Tibial artery (tissue), 4 donors: Measurements from ENCODE around the gene WDR64.

Source experiments
- DNase-seq, 2 donors: peaks; one replicate each; pipeline ENCODE4 v3.0.0-alpha.2; 2019
- H3K27ac ChIP-seq, 2 donors: fragments of 200-600 bp; sonication (generic) in 1 of 2; 1 replicate in 1 of 2; 2 replicates in 1 of 2; pipeline ENCODE4 v1.5.1; 2018 to 2019; ENCODE audit warnings: mild to moderate bottlenecking in 1 of 2
- H3K27me3 ChIP-seq, 2 donors: fragments of 200-600 bp; sonication (generic) in 1 of 2; one replicate each; pipeline versions ENCODE4 v1.5.1 to v1.6.0; 2016 to 2019
- H3K36me3 ChIP-seq, 3 donors: fragments of 200-600 bp; sonication (generic) in 2 of 3; one replicate each; pipeline ENCODE4 v1.5.1; 2016 to 2019; ENCODE audit warnings: mild to moderate bottlenecking in 2 of 3
- H3K4me1 ChIP-seq, 4 donors: fragments of 200-600 bp; sonication (generic) in 2 of 4; 1 replicate in 3 of 4; 2 replicates in 1 of 4; pipeline ENCODE4 v1.5.1; 2016 to 2019
- H3K4me3 ChIP-seq, 2 donors: fragments of 200-600 bp; sonication (generic) in 1 of 2; 1 replicate in 1 of 2; 2 replicates in 1 of 2; pipeline ENCODE4 v1.5.1; 2018 to 2019; ENCODE audit warnings: mild to moderate bottlenecking in 2 of 2
- H3K9me3 ChIP-seq, 3 donors: fragments of 200-600 bp; sonication (generic) in 1 of 3; one replicate each; pipeline ENCODE4 v1.5.1; 2016 to 2019
- intact Hi-C: fragments of 100-400 bp; cut with DNase I; formaldehyde crosslinking; loops from one replicate; pipeline ENCODE4 v1.15.0; 2023; ENCODE audit warnings: low total_unique reads
- TF ChIP-seq, protein P1 (sequence below), 2 experiments: fragments of 200-600 bp in 1 of 2; fragments of 450-650 bp in 1 of 2; IDR thresholded peaks; one replicate each; pipeline ENCODE4 v1.5.1; 2017 to 2019; ENCODE audit warnings: antibody characterized with exemption in 2 of 2, mild to moderate bottlenecking in 1 of 2, moderate library complexity in 1 of 2

WDR64 gene

DNA sequence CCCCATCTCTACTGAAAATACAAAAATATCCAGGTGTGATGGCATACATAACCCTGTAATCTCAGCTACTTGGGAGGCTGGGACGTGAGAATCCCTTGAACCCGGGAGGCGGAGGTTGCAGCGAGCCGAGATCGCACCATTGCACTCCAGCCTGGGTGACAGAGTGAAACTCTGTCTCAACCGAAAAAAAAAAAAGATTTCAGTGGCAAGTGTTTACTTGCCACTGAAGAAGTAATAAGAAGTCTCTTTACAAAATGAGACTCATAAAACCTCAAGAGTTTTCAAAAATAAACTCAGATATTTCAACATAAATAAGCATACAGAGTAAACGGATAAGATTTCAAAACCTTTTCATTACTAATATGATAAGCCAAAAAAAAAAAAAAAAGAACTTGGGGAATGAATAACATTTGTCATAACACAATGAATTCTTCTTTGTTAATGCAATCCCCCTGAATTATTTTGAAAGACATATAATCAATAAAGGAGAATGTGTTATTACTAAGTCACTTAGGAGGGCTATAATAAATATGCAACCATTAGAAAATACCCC, 161.8 kb downstream of the WDR64 start:
- no peaks in the 10 kb centered on the region for H3K27me3 ChIP-seq
- intact Hi-C loops, result no loop called here
- no peaks in the 10 kb centered on the region for H3K9me3 ChIP-seq
- H3K4me1 ChIP-seq, result peaks cover 0 to 7% (median 0%) of the 10 kb centered on the region in 4 donors
- H3K36me3 ChIP-seq, result no peaks in the 10 kb centered on the region
- DNase-seq, result no peak
- no peak overlapping the region for H3K27ac ChIP-seq
- H3K4me3 ChIP-seq, result no peak overlapping the region
- TF ChIP-seq, protein P1, sequence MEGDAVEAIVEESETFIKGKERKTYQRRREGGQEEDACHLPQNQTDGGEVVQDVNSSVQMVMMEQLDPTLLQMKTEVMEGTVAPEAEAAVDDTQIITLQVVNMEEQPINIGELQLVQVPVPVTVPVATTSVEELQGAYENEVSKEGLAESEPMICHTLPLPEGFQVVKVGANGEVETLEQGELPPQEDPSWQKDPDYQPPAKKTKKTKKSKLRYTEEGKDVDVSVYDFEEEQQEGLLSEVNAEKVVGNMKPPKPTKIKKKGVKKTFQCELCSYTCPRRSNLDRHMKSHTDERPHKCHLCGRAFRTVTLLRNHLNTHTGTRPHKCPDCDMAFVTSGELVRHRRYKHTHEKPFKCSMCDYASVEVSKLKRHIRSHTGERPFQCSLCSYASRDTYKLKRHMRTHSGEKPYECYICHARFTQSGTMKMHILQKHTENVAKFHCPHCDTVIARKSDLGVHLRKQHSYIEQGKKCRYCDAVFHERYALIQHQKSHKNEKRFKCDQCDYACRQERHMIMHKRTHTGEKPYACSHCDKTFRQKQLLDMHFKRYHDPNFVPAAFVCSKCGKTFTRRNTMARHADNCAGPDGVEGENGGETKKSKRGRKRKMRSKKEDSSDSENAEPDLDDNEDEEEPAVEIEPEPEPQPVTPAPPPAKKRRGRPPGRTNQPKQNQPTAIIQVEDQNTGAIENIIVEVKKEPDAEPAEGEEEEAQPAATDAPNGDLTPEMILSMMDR (IDR thresholded peaks at IDR 0.05), result no peak

DNA sequence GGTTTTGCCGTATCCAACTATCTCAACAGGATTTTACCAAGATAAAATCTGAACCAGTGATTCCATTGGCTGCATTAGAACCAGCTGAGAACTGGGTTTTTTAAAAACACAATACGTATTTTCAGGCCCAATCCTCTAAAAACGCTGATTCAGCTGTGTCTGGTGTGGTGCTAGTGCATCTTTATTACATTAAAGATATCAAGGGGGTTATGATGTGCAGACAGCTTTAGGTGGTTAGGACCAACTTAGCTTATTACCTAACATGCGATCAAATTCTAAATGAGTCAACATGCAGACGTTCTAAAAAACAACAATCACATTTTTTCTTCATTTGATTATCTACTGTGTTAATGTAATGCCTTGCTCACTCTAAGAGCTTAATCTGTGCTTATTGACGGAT, 163.9 kb downstream of the WDR64 start:
- TF ChIP-seq, protein P1 (IDR thresholded peaks at IDR 0.05), result no peak
- H3K36me3 ChIP-seq, result no peaks in the 10 kb centered on the region
- H3K9me3 ChIP-seq, result no peaks in the 10 kb centered on the region
- H3K4me1 ChIP-seq, result peaks cover 0 to 7% (median 0%) of the 10 kb centered on the region in 4 donors
- no peak overlapping the region for H3K27ac ChIP-seq
- no peak for DNase-seq
- intact Hi-C loops, result no loop called here
- H3K27me3 ChIP-seq, result no peaks in the 10 kb centered on the region
- no peak overlapping the region for H3K4me3 ChIP-seq

DNA sequence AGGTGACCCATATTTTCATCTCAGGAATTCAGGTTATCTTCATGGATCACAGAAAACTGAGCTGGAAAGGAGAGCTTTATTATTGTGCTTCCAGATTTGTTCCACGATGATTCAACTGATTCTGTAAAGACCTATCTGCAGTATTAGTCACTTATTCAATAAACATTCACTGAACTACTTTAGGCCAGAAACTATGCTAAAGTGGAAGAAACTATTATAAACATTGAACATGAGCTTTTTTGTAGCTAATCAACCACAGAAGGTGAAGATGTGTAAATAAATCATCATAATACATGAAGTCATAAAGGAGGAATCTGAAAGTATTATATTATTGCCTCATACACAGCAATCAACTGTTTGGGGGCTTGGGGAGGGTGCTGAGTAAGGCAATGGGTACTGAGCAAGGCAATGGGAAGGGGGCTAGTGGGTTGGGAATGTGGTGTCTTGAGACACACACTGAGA, 165.3 kb downstream of the WDR64 start:
- Histone ChIP-seq H3K27me3 (no peaks in the 10 kb centered on the region), H3K4me1 (peaks cover 0 to 7% (median 0%) of the 10 kb centered on the region in 4 donors), H3K27ac (no peak overlapping the region), H3K9me3 (no peaks in the 10 kb centered on the region), H3K4me3 (no peak overlapping the region), H3K36me3 (no peaks in the 10 kb centered on the region)
- TF ChIP-seq, protein P1 (IDR thresholded peaks at IDR 0.05), result no peak
- no peak for DNase-seq
- intact Hi-C loops, result no loop called here

DNA sequence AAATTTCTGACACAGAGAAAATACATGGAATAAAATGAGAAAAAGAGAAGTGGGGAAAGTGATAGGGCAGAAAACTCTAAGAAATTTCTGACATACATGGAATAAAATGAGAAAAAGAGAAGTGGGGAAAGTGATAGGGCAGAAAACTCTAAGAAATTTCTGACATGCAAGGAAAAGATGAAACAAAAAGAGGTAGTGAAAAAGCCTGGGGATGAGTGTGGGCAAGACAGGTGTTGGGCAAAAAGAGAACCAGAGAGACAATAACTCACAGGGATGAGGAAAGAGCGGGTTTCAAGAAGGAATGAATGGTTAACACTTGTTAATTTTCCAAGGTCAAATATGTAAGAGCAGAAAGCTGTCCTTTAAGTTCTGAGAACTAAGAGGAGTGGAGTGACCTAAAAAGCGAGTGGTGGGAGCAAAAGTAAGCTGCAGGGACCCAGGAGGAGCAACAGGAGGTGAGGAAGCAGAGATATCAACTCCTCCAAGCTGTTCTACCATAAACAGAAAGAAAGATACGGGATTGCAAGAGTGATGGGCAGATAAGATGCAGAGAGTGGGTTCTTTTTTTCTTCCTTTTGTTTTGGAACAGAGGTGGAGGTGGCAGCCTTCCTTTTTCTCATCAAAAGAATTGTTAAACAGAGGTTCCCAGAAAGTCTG, 166.0 kb downstream of the WDR64 start:
- TF ChIP-seq, protein P1 (IDR thresholded peaks at IDR 0.05), result no peak
- Histone ChIP-seq H3K4me3 (no peak overlapping the region), H3K4me1 (peaks cover 0 to 7% (median 0%) of the 10 kb centered on the region in 4 donors), H3K27me3 (no peaks in the 10 kb centered on the region), H3K27ac (no peak overlapping the region), H3K9me3 (no peaks in the 10 kb centered on the region), H3K36me3 (no peaks in the 10 kb centered on the region)
- intact Hi-C loops, result no loop called here
- no peak for DNase-seq

DNA sequence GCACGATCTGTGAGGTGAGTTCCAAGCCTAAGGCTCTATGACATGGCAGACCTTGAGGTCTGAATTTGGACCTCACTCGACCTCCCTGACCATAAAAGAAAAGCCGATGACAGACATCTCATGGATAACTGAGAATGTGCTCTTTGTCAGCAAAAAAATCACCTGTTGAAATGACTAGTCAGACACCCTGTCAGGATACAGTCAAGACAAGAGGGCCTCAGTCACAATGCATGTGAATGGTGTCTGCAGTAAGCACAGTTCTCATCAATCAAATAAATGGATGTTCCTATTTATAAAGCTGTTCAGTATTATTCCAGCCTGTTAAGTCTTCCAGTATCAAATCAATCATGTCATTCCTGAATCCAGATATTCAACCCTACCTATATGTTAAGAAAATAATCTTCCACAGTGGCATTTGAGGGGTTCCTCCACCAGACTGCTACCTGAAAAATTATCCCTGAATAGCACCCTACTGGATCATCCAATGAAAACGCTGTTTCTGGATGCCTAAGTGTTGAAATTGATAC, 167.3 kb downstream of the WDR64 start:
- no peak for DNase-seq
- no peaks in the 10 kb centered on the region for H3K9me3 ChIP-seq
- intact Hi-C loops, result no loop called here
- H3K36me3 ChIP-seq, result no peaks in the 10 kb centered on the region
- no peak overlapping the region for H3K4me3 ChIP-seq
- H3K4me1 ChIP-seq, result peaks cover 0 to 7% (median 0%) of the 10 kb centered on the region in 4 donors
- TF ChIP-seq, protein P1 (IDR thresholded peaks at IDR 0.05), result no peak
- no peaks in the 10 kb centered on the region for H3K27me3 ChIP-seq
- H3K27ac ChIP-seq, result no peak overlapping the region
